Activated CD8-positive, alpha-beta T cell treated with anti-CD3 and anti-CD28 coated beads for 36 hours (primary cell): ENCODE data around the gene COL20A1. TPM values are rescaled to one million over a fixed set of nuclear protein-coding genes. Genes with fewer than 3 reads are reported as not detected.
"Not testable (repeated sequence)": the region's sequence is repeated elsewhere in the genome, so short reads cannot be mapped to it uniquely, and the experiment has no call there.

ENCODE experiments used
- ATAC-seq: fragments of 200-7000 bp; cut with Tn5 transposase; one replicate; pipeline ENCODE4 v1.10.0; 2021; ENCODE audit warnings: mild to moderate bottlenecking, moderate library complexity
- CTCF ChIA-PET: fragments of 350-600 bp; sonication (Branson Sonifier 250); formaldehyde crosslinking; loops from one replicate; lab custom pipeline; 2021; ENCODE audit warnings: antibody characterized with exemption; lab: Charles Lee
- POLR2A ChIA-PET: fragments of 350-600 bp; sonication (Branson Sonifier 250); formaldehyde crosslinking; loops from one replicate; lab custom pipeline; 2021; ENCODE audit warnings: antibody characterized with exemption; lab: Charles Lee
- DNase-seq: peaks from one replicate; pipeline ENCODE4 v3.0.0-alpha.2; 2020
- H3K27ac Mint-ChIP-seq: one replicate; pipeline ENCODE4 v1.8.0; 2021; ENCODE audit warnings: mild to moderate bottlenecking, mixed read lengths
- H3K27me3 Mint-ChIP-seq: one replicate; pipeline ENCODE4 v1.8.0; 2021; ENCODE audit warnings: mixed read lengths
- H3K36me3 Mint-ChIP-seq: one replicate; pipeline ENCODE4 v1.8.0; 2021; ENCODE audit warnings: low read depth, mixed read lengths
- H3K4me1 Mint-ChIP-seq: one replicate; pipeline ENCODE4 v1.8.0; 2021; ENCODE audit warnings: low read depth, mixed read lengths
- H3K4me3 Mint-ChIP-seq: one replicate; pipeline ENCODE4 v1.8.0; 2021; ENCODE audit warnings: mild to moderate bottlenecking, moderate library complexity, mixed read lengths
- H3K9me3 Mint-ChIP-seq: one replicate; pipeline ENCODE4 v1.8.0; 2021; ENCODE audit warnings: mixed read lengths
- CTCF ChIP-seq: fragments of 200-600 bp; IDR thresholded peaks from one replicate; pipeline ENCODE4 v1.8.0; 2022; ENCODE audit warnings: antibody characterized with exemption, mild to moderate bottlenecking
- intact Hi-C: fragments of 100-400 bp; cut with micrococcal nuclease; formaldehyde crosslinking; loops from one replicate; pipeline ENCODE4 v1.10.0; 2022
- total RNA-seq, 2 experiments: library from RNA; stranded (reverse); gene quantifications; one replicate each; pipeline ENCODE4 v1.2.3, GENCODE V29; 2021

Gene COL20A1
- total RNA-seq, 2 experiments from 2014 or later: 0.04 TPM; not detected in 1

DNA sequence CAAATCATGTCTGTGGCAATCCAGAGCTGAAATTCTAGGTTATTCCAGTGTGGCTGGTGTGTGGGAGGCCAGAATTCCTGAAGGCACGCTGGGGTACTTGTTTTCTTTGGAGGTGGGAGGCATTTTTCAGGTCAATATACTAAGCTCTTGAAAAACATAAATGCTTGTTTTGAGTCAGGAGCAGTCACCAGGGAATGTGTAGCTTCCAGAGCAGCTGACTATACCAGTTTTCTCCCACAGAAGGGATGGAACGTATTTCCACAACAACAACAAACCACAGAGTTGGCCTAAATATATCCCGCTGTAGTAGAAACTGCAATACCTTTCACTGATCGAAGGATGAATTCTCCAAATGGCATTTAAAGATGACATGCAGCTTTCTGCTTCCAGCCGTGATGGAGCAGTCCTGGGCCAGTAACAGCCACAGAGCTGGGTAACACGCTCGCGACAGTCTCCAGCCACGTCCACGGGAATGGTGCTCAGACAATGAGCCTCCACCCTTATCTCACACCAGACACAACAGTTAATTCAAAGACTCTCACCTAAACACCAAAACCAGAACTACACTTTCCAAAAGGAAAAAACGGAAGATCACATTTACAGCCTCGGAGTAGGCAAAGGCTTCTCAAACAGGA is 44.9 kb downstream of the COL20A1 start:
- CTCF ChIA-PET: no interaction called here
- no peaks in the 10 kb centered on the region for H3K4me1 Mint-ChIP-seq
- no peak for DNase-seq

DNA sequence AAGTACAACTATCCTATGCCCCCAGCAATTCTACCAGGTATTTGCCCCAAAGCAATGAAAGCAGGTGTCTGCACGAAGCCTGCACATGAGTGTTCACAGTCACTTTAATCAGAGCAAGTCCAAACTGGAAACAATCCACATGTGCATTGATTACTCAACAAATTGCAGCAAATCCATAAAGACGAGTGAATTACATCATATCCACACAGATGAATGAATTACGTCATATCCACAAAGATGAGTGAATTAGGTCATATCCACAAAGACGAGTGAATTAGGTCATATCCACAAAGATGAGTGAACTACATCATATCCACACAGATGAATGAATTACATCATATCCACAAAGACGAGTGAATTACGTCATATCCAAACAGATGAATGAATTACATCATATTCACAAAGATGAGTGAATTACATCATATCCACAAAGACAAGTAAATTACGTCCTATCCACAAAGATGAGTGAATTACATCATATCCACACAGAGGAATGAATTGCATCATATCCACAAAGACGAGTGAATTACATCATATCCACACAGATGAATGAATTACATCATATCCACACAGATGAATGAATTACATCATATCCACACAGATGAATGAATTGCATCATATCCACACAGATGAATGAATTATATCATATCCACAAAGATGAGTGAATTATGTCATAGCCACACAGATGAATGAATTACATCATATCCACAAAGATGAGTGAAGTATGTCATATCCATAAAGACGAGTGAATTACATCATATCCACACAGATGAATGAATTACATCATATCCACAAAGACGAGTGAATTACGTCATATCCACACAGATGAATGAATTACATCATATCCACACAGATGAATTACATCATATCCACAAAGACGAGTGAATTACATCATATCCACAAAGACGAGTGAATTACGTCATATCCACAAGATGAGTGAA is 46.4 kb downstream of the COL20A1 start:
- intact Hi-C loops, H3K36me3 Mint-ChIP-seq, CTCF ChIA-PET, H3K27ac Mint-ChIP-seq, ATAC-seq, H3K9me3 Mint-ChIP-seq, H3K4me3 Mint-ChIP-seq, H3K4me1 Mint-ChIP-seq, DNase-seq, POLR2A ChIA-PET: not testable (repeated sequence)
- peaks cover 28% of the 10 kb centered on the region for H3K27me3 Mint-ChIP-seq

More for the DNA sequence above, 44.9 kb downstream of the COL20A1 start:
- intact Hi-C loops: no loop called here
- Mint-ChIP-seq H3K9me3 (no peaks in the 10 kb centered on the region), H3K36me3 (no peaks in the 10 kb centered on the region), H3K4me3 (no peak overlapping the region), H3K27ac (no peak overlapping the region), H3K27me3 (peaks cover 33% of the 10 kb centered on the region)
- POLR2A ChIA-PET: no interaction called here
- TF ChIP-seq CTCF: no peak
- ATAC-seq: no peak

DNA sequence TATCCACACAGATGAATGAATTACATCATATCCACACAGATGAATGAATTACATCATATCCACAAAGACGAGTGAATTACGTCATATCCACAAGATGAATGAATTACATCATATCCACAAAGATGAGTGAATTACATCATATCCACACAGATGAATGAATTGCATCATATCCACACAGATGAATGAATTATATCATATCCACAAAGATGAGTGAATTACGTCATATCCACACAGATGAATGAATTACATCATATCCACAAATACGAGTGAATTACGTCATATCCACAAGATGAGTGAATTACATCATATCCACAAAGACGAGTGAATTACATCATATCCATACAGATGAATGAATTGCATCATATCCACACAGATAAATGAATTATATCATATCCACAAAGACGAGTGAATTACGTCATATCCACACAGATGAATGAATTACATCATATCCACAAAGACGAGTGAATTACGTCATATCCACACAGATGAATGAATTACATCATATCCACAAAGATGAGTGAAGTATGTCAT is 47.2 kb downstream of the COL20A1 start:
- ATAC-seq, H3K4me1 Mint-ChIP-seq, H3K9me3 Mint-ChIP-seq, POLR2A ChIA-PET, H3K36me3 Mint-ChIP-seq, H3K4me3 Mint-ChIP-seq, H3K27ac Mint-ChIP-seq, CTCF ChIA-PET, DNase-seq, intact Hi-C loops: not testable (repeated sequence)
- H3K27me3 Mint-ChIP-seq: peaks cover 28% of the 10 kb centered on the region

DNA sequence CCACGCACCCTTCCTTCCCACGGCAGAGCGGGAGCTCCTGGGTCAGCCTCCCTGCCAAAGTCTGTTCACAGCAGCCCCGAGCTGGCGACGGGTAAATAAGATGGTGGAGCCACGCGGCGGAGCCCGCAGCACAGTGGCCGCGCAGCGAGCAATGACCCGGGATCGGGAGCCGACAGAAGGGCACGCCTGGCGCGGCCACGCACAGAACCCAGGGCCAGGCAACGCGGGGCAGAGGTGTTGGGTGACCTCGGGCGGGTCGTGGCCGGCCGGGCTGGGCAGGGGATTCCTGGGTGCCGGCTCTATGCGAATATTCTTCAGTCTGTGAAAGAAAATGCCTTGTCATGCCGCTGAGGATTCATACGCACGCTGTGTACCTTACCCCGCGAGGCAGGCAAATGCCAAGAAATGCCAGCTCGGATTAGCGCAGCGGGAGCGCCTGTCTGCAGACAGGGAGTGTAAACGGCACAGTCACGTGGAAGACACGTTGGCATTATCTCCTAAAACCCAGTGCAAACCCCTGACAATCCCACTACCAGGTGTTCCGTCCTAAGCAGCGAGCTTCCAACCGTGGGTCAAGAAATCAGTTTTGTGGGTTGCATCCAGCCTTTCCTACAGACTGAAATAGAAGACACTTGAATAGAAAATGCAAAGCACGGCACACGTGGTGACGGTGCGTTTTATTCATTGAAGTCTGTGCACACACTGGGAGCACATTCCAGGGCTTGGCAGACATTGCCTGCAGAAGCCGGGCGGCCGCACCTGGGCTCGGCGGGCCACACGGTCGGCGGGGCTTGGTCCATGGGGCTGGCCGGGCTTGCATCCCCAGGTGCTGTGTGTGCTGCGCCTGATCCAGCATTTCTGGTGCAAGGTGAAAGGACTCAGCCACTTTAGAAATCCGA is 49.8 kb downstream of the COL20A1 start:
- ATAC-seq: no peak
- POLR2A ChIA-PET: no interaction called here
- intact Hi-C loops: no loop called here
- TF ChIP-seq CTCF: no peak
- CTCF ChIA-PET: no interaction called here
- DNase-seq: no peak
- Mint-ChIP-seq H3K4me1 (no peaks in the 10 kb centered on the region), H3K27me3 (peaks cover 16% of the 10 kb centered on the region), H3K9me3 (no peaks in the 10 kb centered on the region), H3K27ac (no peak overlapping the region), H3K4me3 (no peak overlapping the region), H3K36me3 (no peaks in the 10 kb centered on the region)

GRCh38 chr20:63343460-63344445 is 50.8 kb downstream of the COL20A1 start:
- Mint-ChIP-seq H3K9me3 (no peaks in the 10 kb centered on the region), H3K4me3 (no peak overlapping the region), H3K27me3 (peaks cover 10% of the 10 kb centered on the region), H3K27ac (no peak overlapping the region), H3K36me3 (no peaks in the 10 kb centered on the region), H3K4me1 (no peaks in the 10 kb centered on the region)
- TF ChIP-seq CTCF: no peak
- ChIA-PET POLR2A (no interaction called here), CTCF (no interaction called here)
- ATAC-seq (no peak), DNase-seq (no peak)
- intact Hi-C loops: no loop called here
